LoVo (cell line): ENCODE results near the gene PRSS21.

Experiments used
- DNase-seq: peaks from one replicate; pipeline ENCODE4 v3.0.0-alpha.2; 2016; ENCODE audit warnings: low spot score

PRSS21 gene

GRCh38 chr16:2843526-2843925 is 26.5 kb downstream of the PRSS21 start:
- DNase-seq = no peak

GRCh38 chr16:2845116-2845515 is 28.1 kb downstream of the PRSS21 start:
- no peak for DNase-seq

GRCh38 chr16:2846511-2847310 is 29.7 kb downstream of the PRSS21 start:
- peak; percentile 86 for DNase-seq

- no peak for DNase-seq
Measured at GRCh38 chr16:2848933-2849725, 32.1 kb downstream of the PRSS21 start.

DNA sequence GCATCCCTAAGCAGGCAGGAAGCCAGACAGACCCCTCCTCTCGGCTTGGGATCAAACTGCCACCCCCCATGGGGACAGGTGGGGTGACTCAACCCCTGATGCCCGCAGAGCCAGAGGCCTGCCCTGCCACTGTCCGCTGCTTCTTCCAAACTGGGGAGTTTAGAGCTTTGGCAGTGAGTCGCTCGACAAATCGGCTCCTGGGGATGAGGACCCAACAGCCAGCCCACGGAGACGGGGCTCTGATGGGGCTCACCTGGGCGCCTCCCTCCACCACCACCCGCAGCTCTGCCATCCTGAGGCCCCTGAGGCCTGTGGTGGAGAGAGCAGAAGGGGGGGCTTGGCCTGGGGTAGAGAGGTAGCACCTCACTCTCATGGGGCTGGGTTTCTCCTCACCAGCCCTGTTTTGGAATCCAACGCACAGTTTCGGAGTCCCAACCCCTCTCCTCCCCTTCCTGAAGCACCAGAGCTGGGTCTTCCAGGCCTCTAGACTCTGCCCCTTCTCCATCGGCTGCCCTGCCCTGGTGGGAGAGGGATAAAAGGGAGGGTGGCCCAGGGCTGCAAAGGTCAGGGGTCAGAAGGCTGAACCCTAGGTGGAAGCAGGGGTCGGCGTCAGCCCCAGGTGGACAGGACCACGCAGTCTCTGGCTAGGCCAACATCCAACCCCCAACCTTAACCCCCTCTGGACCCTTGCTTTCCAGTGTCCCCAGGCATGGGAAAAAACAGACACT is 35.1 kb downstream of the PRSS21 start:
- DNase-seq = no peak

- DNase-seq = no peak
Measured at GRCh38 chr16:2852731-2853507, 35.9 kb downstream of the PRSS21 start.

GRCh38 chr16:2853531-2854073 is 36.6 kb downstream of the PRSS21 start:
- DNase-seq = no peak

DNA sequence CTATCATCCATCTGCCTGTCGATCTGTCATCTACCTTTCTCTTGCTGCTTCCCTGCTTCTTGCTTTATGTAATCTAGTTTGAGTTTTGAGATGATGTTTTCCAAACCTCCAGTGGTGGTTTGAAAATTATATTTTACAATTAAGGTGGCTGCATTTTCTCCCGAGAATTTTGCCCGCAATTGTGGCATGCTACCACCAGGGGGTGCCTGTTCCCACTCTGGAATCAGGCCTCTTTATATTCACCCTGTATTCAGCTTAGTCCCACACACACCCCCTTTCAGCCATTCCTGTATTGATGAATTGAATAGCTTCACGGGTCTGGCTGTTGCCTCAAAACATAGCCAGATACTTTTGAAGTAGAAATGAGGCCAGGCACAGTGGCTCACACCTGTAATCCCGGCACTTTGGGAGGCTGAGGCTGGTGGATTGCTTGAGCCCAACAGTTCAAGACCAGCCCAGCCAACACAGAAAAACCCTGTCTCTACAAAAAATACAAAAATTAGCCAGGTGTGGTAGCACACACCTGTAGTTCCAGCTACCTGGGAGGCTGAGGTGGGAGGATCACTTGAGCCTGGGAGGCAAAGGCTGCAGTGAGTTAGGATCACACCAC is 37.8 kb downstream of the PRSS21 start:
- DNase-seq = no peak

- DNase-seq = no peak
Measured at GRCh38 chr16:2855536-2855935, 38.5 kb downstream of the PRSS21 start.

DNA sequence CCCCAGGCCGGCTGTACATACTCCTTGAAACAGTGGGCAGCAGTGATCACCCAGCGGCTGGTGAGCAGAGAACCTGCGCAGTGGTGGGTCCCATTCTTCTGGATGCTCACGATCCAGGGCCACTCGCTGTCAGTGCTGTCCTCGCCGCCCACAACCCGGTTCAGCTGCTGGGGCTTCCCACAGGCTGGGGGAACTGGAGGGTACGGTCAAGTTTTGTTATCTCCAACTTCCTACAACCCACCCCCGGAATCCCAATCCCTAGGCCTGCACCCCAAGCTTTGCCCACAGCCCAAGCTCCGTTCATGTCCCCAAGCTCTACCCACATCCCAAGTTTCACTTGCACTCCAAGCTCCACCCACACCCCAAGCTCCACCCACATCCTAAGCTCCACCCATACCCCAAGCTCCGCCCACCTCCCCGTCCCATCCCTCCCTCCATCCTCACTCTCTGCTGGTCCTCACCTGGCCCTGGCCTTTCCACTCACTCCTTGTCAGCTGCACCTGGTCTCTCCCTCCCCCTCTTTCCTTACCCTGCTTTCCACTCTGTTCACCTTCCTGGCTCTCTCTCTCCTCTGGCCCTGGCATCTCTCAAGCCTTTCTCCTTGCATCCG is 39.1 kb downstream of the PRSS21 start:
- no peak for DNase-seq

- DNase-seq = no peak
Measured at GRCh38 chr16:2856686-2857450, 39.8 kb downstream of the PRSS21 start.

DNA sequence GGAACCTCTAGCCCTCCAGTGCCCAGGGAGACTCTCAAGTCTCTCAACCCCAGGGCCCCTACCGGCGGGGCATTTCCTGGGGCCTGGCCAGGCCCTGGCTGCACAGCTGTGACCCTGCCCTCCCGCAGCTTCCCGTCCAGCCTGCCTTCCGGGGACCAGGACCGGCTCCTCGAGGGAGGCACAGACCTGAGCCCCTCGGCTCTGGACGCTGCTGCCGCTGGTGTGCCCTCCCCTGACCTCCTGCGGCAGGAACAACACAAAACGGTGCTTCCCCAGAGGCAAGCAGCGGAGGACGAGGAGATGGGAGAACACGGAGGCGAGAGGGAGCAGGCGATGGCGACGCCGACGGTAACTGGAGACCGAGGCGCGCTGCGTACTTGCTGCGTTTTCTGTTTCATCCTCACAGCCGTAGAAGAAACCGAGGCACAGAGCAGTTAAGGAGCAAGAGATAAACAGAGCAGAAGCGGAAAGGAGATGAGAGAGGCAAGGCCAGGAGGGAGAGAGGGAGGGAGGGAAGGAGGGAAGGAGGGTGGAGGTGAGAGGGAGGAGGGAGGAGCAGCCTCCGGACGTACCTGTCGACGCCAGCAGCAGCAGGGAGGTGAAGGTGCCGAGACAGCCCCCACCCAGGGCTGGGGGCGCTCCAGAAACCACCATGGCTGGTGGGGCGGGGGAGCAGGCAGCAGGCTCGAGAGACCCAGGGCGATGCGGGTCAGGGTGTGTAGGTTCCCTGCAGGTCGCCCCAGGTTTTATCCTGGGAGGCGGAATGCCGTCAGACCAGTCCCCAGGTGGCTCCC is 40.6 kb downstream of the PRSS21 start, which contains the start of gene PRSS22:
Gene PRSS22, minus strand, starts transcription at position 720 of the 794 bp plus-strand sequence. Its CDS starts 66 bp downstream, at position 654.
- peak; percentile 69 for DNase-seq

GRCh38 chr16:2858245-2859025 is 41.4 kb downstream of the PRSS21 start:
- DNase-seq = peak; percentile 89

GRCh38 chr16:2859686-2860265 is 42.7 kb downstream of the PRSS21 start:
- DNase-seq = no peak

GRCh38 chr16:2860826-2861567 is 44.0 kb downstream of the PRSS21 start:
- DNase-seq = no peak

- DNase-seq = no peak
Measured at GRCh38 chr16:2865651-2866050, 48.6 kb downstream of the PRSS21 start.

DNA sequence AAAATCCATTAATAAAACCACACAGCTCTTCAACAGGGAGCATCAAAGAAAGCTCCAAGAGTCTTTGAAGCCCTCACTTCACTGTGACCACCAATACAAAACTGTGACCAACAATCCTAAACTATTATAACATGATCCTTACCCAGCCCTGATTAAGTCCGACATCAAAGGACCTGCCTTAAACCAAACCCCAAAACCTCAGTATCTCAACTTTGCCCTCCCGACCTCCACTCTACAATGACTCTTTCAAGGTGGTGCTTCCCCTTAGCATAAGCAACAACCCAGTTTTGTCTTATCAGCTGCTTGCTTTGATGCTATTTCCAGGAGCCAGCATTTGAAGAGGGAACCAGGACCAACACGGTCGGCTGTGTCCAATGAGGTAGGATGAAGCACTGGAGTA is 49.4 kb downstream of the PRSS21 start:
- DNase-seq = no peak
